Central memory CD8-positive, alpha-beta T cell (primary cell): ENCODE results near the gene NT5C1A.
A peak's percentile ranks its signal among the peaks of the same experiment; 100 is the strongest.

Experiments used
- ATAC-seq: fragments of 150-1000 bp; cut with Tn5 transposase; replicated peaks from 2 replicates; pipeline ENCODE4 v1.10.0; 2022; ENCODE audit warnings: mild to moderate bottlenecking, moderate FRiP score, moderate number of reproducible peaks; ENCODE audit not compliant: poor library complexity, severe bottlenecking; ENCODE audit errors: extremely low read depth
- DNase-seq, 2 donors: peaks; one replicate each; pipeline ENCODE4 v3.0.0; 2021; ENCODE audit warnings: low spot score in 2 of 2
- H3K27ac Mint-ChIP-seq: one replicate; pipeline ENCODE4 v1.8.0; 2022; ENCODE audit warnings: low read depth, mild to moderate bottlenecking, moderate library complexity, mixed read lengths
- H3K27me3 Mint-ChIP-seq: one replicate; pipeline ENCODE4 v1.8.0; 2022; ENCODE audit warnings: mixed read lengths
- H3K36me3 Mint-ChIP-seq: one replicate; pipeline ENCODE4 v1.8.0; 2022; ENCODE audit warnings: mild to moderate bottlenecking, moderate library complexity, mixed read lengths; ENCODE audit not compliant: insufficient read depth
- H3K4me1 Mint-ChIP-seq: one replicate; pipeline ENCODE4 v1.8.0; 2022; ENCODE audit warnings: mixed read lengths
- H3K4me3 Mint-ChIP-seq: one replicate; pipeline ENCODE4 v1.8.0; 2022; ENCODE audit warnings: mild to moderate bottlenecking, moderate library complexity, mixed read lengths
- H3K9me3 Mint-ChIP-seq: one replicate; pipeline ENCODE4 v1.8.0; 2022; ENCODE audit warnings: mixed read lengths

NT5C1A gene

DNA sequence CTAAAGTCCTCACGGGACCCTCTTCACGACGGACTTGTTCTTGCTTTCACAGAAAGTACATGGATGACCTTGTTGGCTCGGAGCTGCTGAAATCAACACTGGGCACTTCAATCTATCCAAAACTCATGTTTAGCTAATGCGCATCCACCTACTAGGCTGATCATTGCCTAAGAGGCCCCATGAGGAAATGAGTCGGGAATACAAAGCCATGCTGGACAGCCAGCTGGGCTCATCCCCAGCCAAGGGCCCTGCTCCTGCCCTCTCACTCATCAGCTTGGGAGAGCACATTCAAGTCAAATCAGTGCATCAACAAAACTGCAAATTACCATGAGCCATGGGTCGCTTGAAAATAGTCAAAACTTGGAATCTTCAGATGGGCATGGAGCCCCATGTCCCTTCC lies 17.6 kb downstream of the NT5C1A start:
- no peak overlapping the region for H3K4me3 Mint-ChIP-seq
- no peak overlapping the region for H3K27ac Mint-ChIP-seq
- H3K27me3 Mint-ChIP-seq = peaks cover 8% of the 10 kb centered on the region
- H3K36me3 Mint-ChIP-seq = peaks cover 2% of the 10 kb centered on the region
- DNase-seq (no peak), ATAC-seq (no peak)
- H3K4me1 Mint-ChIP-seq = peaks cover 7% of the 10 kb centered on the region
- H3K9me3 Mint-ChIP-seq = no peaks in the 10 kb centered on the region

DNA sequence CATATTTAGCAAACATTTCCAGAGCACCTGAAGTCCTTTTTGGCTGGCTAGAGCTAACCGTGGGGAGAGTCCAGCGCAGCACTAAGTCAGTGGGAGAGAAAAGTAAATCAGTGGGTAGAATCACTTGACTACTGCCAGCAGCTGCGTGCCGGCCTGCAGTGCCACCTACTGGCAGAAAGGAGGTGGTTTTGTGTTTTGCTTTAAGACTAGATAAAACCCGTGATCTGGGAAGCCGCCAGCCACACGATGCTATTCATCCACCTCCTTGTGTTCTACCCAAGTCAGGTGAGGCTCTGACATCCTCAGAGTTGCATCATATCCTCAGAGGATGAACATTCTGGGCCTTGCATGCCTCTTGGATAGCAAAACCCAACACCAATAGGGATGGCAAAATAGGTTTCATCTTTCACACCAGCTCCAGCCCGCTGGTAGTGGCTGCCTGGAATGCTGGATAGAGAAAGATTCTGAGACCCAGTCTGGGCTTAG lies 18.3 kb downstream of the NT5C1A start:
- no peak overlapping the region for H3K27ac Mint-ChIP-seq

DNA sequence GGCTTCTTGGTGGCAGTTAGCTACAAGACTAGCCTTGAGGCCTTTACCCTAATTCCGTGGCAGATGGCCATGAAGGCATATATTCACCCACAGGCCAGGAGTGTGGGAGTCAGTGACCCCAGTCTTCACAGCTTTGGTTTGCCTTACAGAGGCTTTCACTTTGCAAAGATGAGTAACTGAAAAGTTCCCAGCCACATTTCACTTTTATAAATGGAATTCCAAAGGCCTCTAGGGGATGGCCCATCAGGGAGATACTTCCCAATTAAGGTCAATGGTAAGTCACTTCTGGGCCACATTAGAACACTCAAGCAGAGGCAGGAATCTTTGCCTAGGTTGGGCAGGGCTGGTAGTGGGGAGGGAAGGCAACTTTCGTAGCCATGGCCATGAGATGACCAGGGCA lies 19.4 kb downstream of the NT5C1A start:
- ATAC-seq (no peak), DNase-seq (no peak)
- Mint-ChIP-seq H3K4me1 (no peaks in the 10 kb centered on the region), H3K4me3 (no peak overlapping the region), H3K27me3 (peaks cover 8% of the 10 kb centered on the region), H3K27ac (no peak overlapping the region), H3K36me3 (peaks cover 2% of the 10 kb centered on the region), H3K9me3 (no peaks in the 10 kb centered on the region)

More for the DNA sequence above, 18.3 kb downstream of the NT5C1A start:
- Mint-ChIP-seq H3K27me3 (peaks cover 8% of the 10 kb centered on the region), H3K4me1 (peaks cover 7% of the 10 kb centered on the region), H3K36me3 (peaks cover 2% of the 10 kb centered on the region), H3K4me3 (no peak overlapping the region), H3K9me3 (no peaks in the 10 kb centered on the region)
- ATAC-seq = peak; percentile 64
- DNase-seq = peak; percentile 47 to 57

DNA sequence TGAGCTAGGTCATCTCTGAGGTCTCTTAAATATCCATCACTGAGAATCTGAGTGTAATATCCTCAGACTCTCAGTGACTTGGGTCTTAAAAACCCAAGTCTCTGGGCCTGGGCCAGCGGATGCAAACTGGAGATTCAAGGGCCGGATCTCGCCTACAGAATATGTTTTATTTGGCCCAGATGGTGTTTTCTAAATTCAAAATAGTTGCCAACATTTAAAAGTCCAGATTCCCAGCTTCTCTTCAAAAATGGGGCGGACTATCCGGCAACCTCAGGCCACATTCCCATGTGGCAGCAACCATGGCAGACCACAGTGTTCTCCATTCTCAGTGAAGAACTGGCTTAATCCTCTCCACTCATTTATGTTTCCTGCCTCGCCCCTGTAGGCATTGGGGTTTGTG lies 19.8 kb downstream of the NT5C1A start:
- Mint-ChIP-seq H3K9me3 (no peaks in the 10 kb centered on the region), H3K27me3 (peaks cover 8% of the 10 kb centered on the region), H3K36me3 (peaks cover 2% of the 10 kb centered on the region), H3K4me1 (no peaks in the 10 kb centered on the region), H3K27ac (no peak overlapping the region), H3K4me3 (no peak overlapping the region)
- DNase-seq = no peak
- no peak for ATAC-seq

DNA sequence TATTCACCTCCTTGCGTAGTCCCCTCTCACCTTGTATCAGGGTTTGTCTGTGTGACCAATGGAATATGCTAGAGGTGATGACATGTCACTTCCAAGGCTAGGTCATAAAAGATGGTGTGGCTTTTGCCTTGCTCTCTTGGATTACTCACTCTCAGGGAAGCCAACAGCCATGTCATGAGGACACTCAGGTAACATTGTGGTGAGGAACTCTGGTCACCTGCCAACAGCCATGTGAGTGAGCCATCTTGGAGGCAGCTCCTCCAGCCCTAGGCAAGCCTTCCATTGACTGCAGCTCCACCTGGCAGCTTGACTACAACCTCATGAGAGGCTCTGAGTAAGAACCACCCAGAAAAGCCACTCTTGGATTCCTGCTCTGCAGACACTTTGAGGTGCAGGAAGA lies 21.5 kb downstream of the NT5C1A start:
- no peak overlapping the region for H3K27ac Mint-ChIP-seq
- no peak overlapping the region for H3K4me3 Mint-ChIP-seq
- ATAC-seq (no peak), DNase-seq (no peak)
- peaks cover 2% of the 10 kb centered on the region for H3K36me3 Mint-ChIP-seq
- H3K9me3 Mint-ChIP-seq = no peaks in the 10 kb centered on the region
- H3K4me1 Mint-ChIP-seq = no peaks in the 10 kb centered on the region
- peaks cover 8% of the 10 kb centered on the region for H3K27me3 Mint-ChIP-seq

DNA sequence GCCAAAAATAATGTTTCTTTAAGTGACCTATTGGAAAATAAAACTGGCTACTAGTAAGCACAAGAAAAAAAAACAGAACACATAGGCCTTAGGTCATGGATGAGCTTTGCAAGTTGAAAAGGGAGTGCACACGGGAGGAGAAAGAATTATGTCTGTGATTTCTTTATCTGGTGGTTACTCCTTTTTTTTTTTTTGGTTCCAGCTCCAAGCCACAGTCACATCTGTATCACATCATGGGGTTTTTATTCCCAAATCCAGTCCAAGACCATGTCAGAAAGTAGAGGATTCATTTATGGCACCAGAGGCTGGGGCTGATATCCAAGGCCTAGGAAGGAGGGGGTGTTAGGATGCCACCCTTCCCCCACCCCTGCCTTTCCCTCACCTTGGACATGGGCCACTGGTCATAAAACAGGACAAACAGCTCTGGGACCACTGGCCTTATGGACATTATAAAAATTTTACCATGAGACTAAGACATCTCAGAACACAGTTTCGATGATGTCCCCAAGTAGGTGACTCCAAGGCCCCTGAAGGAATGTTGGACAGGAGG lies 22.2 kb downstream of the NT5C1A start:
- DNase-seq = no peak
- Mint-ChIP-seq H3K27me3 (peaks cover 8% of the 10 kb centered on the region), H3K27ac (no peak overlapping the region), H3K4me3 (no peak overlapping the region), H3K36me3 (peaks cover 2% of the 10 kb centered on the region), H3K4me1 (no peaks in the 10 kb centered on the region), H3K9me3 (no peaks in the 10 kb centered on the region)
- ATAC-seq = no peak

DNA sequence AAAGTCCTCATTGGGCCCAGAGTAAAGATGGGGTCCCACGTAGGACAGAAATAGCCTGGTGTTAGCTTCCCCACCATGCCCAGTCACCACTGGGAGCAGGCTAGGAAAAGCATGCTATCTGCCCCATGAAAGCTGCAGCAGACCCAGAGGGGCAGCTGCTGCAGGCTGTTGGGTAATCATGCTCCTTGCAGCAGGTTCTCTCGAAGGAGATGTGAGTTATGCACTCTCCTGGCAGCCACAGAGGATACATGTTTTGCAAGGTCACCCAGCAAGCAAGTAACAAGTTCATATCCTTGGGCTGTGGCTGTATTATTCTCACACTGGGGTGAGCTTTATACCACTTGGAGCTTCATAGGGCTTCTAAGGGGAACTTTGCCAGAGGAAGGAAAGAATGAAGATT lies 23.4 kb downstream of the NT5C1A start:
- Mint-ChIP-seq H3K9me3 (no peaks in the 10 kb centered on the region), H3K4me1 (no peaks in the 10 kb centered on the region), H3K27me3 (no peaks in the 10 kb centered on the region), H3K4me3 (no peak overlapping the region), H3K27ac (no peak overlapping the region), H3K36me3 (peaks cover 2% of the 10 kb centered on the region)
- no peak for DNase-seq
- ATAC-seq = no peak

DNA sequence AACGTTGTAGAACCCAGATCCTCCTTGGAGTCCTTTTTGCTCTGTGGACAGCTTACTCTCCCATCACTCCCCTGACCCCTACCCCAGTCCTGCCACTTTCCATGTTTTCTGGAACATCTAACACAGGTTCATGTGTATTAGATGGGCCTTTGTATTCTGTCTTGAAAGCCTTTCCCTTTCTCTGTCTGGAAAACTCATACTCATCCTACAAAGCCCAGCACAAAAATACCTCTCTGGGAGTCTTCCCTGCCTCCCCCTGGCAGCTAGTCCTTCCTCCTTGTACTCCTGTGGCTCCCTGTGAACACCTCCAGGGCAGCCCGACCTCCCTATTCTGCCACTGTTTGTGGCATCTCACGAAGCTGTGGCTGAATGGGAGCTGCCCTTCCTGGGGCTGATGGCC lies 24.7 kb downstream of the NT5C1A start:
- no peak for DNase-seq
- Mint-ChIP-seq H3K27ac (no peak overlapping the region), H3K4me1 (no peaks in the 10 kb centered on the region), H3K36me3 (no peaks in the 10 kb centered on the region), H3K27me3 (no peaks in the 10 kb centered on the region), H3K9me3 (no peaks in the 10 kb centered on the region), H3K4me3 (no peak overlapping the region)
- ATAC-seq = no peak

DNA sequence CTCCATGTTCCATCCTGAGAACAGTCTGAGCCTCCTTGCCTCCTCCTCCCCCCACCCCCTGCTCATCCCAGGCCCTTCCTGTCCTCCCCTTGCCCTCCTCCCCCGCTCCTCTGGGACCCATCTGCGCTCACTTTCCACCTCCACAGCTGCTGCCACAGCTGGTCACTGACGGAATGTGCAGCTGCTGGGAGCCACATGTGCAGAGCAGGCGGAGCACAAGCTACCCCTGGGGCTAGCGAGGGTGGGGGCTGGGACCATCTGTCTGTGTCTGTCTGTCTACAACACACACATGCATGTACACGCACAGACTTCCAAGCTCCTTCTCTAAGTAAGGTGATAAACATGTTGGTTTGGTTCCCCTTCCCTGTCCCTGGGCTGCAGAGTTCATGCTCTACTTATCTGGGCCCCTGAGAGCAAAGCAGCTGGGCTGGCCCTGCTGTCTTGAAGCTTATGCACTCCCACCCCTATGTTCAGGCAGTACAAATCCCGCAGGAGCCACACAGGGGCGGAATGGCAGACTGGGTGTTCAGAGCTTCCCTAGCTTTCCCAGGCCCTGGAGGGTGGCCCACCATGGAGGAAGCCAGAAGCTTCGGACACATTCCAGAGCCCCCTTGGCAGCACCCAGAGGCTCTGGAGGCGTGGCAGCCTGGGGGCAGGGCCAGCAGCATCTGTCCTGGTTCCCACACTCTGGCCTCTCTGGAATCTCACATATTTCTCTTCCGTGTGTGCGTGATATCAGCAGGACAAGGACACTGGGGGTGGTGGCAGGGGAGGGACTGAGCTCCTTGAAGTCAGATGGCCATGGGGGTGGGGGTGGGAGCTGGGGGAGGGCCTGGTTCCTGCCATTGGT lies 25.4 kb downstream of the NT5C1A start:
- no peak overlapping the region for H3K27ac Mint-ChIP-seq
- no peak for ATAC-seq
- no peaks in the 10 kb centered on the region for H3K4me1 Mint-ChIP-seq

DNA sequence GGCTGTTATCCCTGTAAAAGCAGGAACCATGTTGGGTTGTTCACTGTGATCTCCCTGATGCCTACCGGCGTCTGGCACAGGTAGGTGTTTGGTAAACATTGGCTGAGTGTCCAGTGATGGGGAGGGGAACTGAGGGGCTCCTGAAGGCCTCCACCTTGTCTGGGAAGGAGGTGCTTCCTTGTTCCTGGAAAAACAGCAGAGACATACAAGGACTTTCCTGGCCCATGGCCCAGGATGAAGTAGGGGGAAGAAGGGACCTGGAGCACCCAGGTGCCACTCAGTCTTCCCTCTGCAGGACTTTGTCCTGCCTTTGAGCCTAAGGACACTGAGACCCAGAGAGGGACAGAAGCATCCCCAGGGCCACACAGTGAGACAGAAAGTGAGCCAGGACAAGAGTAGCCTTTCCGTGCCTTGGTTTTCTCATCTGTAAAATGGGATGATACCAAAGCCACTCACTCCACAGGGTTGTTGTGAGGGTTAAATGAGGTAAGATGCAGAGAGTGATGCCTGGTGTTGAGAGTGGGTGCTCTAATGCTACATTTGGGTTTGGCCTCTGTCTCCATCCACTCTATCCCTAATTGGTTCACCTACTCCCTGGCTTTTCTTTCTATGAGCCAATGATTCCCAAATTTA lies 26.4 kb downstream of the NT5C1A start:
- H3K4me1 Mint-ChIP-seq = no peaks in the 10 kb centered on the region
- ATAC-seq (no peak), DNase-seq (no peak)
- H3K27me3 Mint-ChIP-seq = no peaks in the 10 kb centered on the region
- H3K27ac Mint-ChIP-seq = no peak overlapping the region
- H3K4me3 Mint-ChIP-seq = no peak overlapping the region
- H3K9me3 Mint-ChIP-seq = no peaks in the 10 kb centered on the region
- no peaks in the 10 kb centered on the region for H3K36me3 Mint-ChIP-seq

More for the DNA sequence above, 25.4 kb downstream of the NT5C1A start:
- Mint-ChIP-seq H3K4me3 (no peak overlapping the region), H3K27me3 (no peaks in the 10 kb centered on the region), H3K9me3 (no peaks in the 10 kb centered on the region), H3K36me3 (no peaks in the 10 kb centered on the region)
- no peak for DNase-seq

DNA sequence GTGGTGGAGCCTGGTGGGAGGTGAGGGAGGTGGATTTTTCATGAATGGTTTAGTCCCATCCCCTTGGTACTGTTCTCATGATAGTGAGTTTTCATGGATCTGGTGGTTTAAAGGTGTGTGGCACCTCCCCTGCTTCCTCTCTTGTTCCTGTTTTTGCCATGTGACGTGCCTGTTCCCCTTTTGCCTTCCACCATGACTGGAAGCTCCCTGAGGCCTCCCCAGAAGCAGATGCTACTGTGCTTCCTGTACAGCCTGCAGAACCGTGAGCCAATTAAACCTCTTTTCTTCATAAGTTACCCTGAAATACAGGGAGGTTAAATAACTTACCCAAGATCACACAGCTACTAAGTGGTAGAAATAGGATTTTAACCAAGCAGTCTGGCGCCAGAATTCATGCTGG lies 28.2 kb downstream of the NT5C1A start:
- no peaks in the 10 kb centered on the region for H3K4me1 Mint-ChIP-seq
- no peak overlapping the region for H3K27ac Mint-ChIP-seq
- H3K27me3 Mint-ChIP-seq = no peaks in the 10 kb centered on the region
- H3K4me3 Mint-ChIP-seq = no peak overlapping the region
- H3K9me3 Mint-ChIP-seq = no peaks in the 10 kb centered on the region
- DNase-seq = no peak
- no peaks in the 10 kb centered on the region for H3K36me3 Mint-ChIP-seq
- no peak for ATAC-seq

DNA sequence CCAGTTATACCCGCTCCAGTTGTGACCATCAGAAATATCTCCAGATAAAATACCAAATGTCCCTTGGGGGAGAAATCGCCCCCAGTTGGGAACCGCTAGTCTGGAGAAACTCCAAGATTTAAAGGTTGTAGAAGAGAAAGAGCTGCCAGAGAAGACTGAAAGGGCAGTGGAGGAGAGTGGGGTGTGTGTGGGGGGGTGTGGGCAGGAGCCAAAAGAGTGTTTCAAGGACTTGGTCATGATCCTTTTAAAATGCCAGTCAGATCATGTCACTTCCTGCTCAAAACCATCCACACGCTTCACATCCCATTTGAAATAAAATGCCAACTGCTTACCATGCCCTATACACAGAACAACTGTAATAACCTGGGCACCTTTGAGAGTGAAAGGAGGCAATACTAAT lies 29.1 kb downstream of the NT5C1A start:
- Mint-ChIP-seq H3K36me3 (no peaks in the 10 kb centered on the region), H3K4me1 (no peaks in the 10 kb centered on the region), H3K9me3 (no peaks in the 10 kb centered on the region), H3K4me3 (no peak overlapping the region), H3K27ac (no peak overlapping the region), H3K27me3 (peaks cover 4% of the 10 kb centered on the region)
- no peak for ATAC-seq
- DNase-seq = no peak

DNA sequence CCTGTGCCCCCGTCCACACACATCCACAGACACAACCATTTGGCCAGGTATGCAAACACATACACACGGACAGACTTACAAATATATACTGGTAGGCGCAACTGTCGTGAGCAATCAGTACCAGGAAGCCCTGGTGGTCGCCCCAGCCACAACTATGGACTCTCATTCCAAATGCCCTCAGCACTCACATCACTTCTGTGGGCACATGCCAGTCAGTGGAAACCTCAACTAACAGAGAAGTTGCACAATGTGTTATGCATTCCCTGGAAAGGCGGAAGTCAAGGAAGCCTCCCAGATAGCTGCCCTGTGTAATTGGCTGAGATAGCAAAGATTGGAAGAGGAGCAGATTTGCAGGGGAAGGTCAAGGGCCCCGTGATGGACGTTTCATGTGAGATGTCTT lies 31.0 kb downstream of the NT5C1A start:
- no peaks in the 10 kb centered on the region for H3K9me3 Mint-ChIP-seq
- H3K4me3 Mint-ChIP-seq = no peak overlapping the region
- H3K27me3 Mint-ChIP-seq = peaks cover 23% of the 10 kb centered on the region
- no peaks in the 10 kb centered on the region for H3K36me3 Mint-ChIP-seq
- ATAC-seq (no peak), DNase-seq (no peak)
- no peak overlapping the region for H3K27ac Mint-ChIP-seq
- H3K4me1 Mint-ChIP-seq = no peaks in the 10 kb centered on the region
